Activated CD8-positive, alpha-beta memory T cell treated with anti-CD3 and anti-CD28 coated beads, Interleukin-2, amount 50 U/mL, for 4 hours (primary cell): ENCODE data around the gene RCOR3.
"Not testable (repeated sequence)": the region's sequence is repeated elsewhere in the genome, so short reads cannot be mapped to it uniquely, and the experiment has no call there.

ENCODE experiments used
- DNase-seq: peaks from one replicate; pipeline ENCODE4 v3.0.0-alpha.2; 2020

Gene RCOR3

GRCh38 chr1:211343607-211344006, 84.4 kb downstream of the RCOR3 start:
- no peak for DNase-seq

GRCh38 chr1:211344152-211344618, 85.0 kb downstream of the RCOR3 start:
- DNase-seq = no peak

- DNase-seq = no peak
Observed at GRCh38 chr1:211345719-211346118, 86.6 kb downstream of the RCOR3 start.

- no peak for DNase-seq
Observed at GRCh38 chr1:211347077-211347844, 88.1 kb downstream of the RCOR3 start.

- DNase-seq = no peak
Observed at GRCh38 chr1:211348547-211348946, 89.4 kb downstream of the RCOR3 start.

DNA sequence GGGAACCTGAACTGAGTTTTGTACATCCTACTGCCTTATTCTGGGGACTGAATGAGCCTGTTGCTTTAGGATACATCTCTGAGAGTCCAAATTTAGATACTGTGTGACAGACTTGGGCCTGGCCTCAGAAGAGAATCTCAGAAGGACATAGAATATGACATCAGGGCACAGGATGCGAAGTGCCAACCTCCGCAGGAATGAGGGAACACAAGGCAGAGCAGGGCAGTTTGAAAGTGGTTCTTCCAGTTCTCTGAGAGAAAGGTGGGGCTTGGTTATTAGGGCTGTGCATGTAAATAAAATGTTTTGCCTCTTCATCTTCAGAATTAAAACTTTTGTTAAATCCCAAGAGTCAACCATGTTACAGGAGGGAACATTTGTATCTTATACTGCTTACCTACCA, 90.6 kb downstream of the RCOR3 start:
- no peak for DNase-seq

- not testable (repeated sequence) for DNase-seq
Observed at GRCh38 chr1:211352055-211352454, 92.9 kb downstream of the RCOR3 start.

- no peak for DNase-seq
Observed at GRCh38 chr1:211352465-211352864, 93.3 kb downstream of the RCOR3 start.

DNA sequence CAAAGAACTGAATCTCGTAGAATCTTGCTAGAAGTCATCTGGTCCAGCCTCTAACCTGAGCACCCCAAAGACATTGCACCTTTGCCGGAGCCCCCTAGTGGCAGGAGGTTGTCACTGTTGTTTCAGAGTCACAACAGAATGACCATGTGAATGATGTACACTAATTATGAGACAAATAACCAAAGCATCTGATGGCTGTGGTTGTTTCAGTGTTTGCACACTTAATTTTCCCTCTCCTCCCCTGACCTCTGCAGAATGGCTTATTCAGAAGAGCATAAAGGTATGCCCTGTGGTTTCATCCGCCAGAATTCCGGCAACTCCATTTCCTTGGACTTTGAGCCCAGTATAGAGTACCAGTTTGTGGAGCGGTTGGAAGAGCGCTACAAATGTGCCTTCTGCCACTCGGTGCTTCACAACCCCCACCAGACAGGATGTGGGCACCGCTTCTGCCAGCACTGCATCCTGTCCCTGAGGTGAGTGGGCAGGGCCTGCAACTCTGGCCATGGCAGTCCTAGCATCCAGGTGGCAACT, 93.9 kb downstream of the RCOR3 start:
- DNase-seq = peak; percentile 67

DNA sequence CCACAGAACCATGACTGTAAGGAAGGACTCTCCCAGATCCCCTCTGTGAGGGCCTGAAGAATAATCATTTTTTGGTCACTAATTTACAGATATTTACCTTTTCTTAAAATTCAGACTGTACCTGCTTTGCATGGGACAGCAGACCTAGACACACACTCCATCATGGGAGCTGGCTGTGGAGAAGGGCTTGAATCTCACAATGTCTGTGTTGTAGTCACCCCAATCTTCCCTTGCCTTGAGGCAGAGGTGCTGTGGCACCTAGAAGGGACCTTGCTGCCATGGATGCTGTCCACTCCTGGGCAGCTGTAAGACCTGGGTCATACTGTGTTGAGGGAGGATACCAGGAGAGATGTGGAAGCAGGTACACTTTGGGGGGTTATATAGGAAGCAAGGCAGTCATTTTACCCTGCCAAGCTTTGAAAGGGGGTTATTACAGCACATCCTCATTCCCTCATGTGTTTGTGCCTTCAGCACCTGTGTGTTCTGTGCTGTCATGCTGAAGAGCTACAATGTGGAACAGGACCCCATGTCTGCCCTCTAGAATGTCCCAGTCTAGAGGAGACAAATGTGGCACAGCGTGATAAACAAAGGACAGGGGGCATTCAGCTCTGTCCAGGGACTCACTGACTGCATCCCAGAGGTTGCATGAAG, 94.5 kb downstream of the RCOR3 start:
- no peak for DNase-seq

DNA sequence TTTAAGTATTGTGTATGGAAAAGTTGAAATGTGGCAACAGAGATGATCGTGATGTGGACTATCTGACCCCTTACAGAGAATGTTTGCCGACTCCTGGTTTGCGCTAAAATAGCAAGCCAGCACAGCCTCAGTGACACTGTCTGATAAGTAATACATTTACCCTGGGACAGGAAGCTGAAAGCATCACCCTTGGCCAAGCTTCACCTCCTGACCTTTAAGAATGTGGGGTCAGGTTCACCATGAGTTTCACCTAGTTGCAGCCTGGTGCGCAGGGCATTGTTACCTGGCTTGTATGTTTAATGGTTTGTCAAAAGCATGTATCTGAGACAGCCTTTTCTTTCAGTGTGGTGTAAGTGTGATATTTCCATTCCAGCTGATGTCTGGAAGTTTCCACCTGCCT, 96.7 kb downstream of the RCOR3 start:
- DNase-seq = peak; percentile 24

DNA sequence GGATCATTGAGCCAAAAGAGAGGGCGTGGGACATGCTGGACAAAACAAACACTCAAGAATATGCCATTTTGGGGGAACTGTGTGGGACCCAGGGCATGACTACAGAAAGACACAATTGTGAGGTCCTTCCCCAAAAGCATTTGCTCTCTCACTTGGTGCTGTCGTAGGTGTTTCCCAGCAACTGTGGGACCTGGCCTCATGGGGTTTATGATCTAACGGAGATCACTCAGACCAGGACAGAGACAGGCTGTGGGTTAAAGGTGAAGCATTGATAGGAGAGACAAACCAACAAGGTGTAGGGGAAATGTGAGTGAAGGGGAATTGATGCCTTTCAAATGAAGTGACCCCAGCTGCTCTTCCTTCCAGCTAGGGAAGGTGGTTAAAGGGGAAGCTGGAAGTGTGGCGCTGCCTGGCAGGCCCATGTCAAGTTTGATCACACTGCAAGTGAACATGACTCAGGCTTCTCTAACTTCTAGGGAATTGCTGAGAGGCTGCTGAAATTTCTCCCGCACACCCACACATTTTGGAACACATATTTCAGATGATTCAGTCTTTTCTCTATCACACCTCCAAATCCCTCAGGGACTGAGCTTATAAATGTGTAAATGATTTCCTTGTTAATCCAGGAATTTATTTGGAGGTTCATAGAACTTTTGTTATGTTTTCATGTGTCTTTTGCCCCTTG, 97.7 kb downstream of the RCOR3 start:
- no peak for DNase-seq

DNA sequence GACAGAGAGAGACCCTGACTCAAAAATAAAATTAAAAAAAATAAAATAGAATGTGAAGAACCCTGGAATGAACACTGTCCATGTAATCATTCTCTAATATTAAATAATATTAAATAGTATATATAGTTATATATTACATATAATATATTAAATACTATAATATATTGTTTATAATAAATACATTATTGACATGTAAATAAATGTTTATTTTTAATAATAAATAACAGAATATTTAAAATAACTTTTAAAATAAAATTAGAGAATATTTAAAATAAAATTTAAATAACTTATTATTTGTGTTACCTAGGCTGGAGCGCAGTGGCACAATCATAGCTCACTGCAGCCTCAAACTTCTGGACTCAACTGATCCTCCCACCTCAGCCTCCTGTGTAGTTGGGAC, 99.5 kb downstream of the RCOR3 start:
- DNase-seq = no peak

DNA sequence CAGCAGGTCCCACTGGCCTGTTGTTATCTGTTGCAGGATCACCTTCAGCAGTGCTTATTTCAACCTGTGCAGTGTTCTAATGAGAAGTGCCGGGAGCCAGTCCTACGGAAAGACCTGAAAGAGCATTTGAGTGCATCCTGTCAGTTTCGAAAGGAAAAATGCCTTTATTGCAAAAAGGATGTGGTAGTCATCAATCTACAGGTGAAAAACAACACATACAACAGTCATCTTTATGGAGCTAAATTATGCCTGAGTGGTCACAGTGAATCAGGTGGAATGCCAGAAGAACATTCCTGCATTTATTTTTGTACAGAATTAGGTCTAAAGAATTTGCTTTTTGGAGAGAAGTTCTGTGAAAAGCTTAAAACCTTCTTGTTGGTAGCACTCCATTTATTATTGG, 100.7 kb downstream of the RCOR3 start:
- no peak for DNase-seq

GRCh38 chr1:211361202-211361601, 102.0 kb downstream of the RCOR3 start:
- no peak for DNase-seq
